Calu3 (cell line): ENCODE data around the gene KLC1. TPM values are rescaled to one million over a fixed set of nuclear protein-coding genes. Genes with fewer than 3 reads are reported as not detected.

Experiments used
- BruUV-seq: library from RNA; stranded (reverse); fragments of 400-500 nt; replicated peaks from 2 replicates; lab custom pipeline; 2021; lab: Mats Ljungman, UMichigan
- CTCF ChIA-PET: fragments of 300-600 bp; sonication (Branson Sonifier 250); formaldehyde crosslinking; loops from one replicate; lab custom pipeline; 2022; ENCODE audit warnings: antibody characterized with exemption; lab: Charles Lee
- DNase-seq: peaks from one replicate; pipeline ENCODE4 v3.0.0; 2022
- H3K27ac Mint-ChIP-seq: one replicate; pipeline ENCODE4 v1.8.0; 2022; ENCODE audit warnings: mixed read lengths; ENCODE audit not compliant: unreplicated experiment
- H3K27me3 Mint-ChIP-seq: one replicate; pipeline ENCODE4 v1.8.0; 2022; ENCODE audit warnings: mixed read lengths; ENCODE audit not compliant: unreplicated experiment
- H3K36me3 Mint-ChIP-seq: one replicate; pipeline ENCODE4 v1.8.0; 2022; ENCODE audit warnings: mild to moderate bottlenecking, moderate library complexity, mixed read lengths; ENCODE audit not compliant: insufficient read depth, unreplicated experiment
- H3K4me1 Mint-ChIP-seq: one replicate; pipeline ENCODE4 v1.8.0; 2022; ENCODE audit warnings: mild to moderate bottlenecking, low read depth, mixed read lengths; ENCODE audit not compliant: unreplicated experiment
- H3K4me3 Mint-ChIP-seq: one replicate; pipeline ENCODE4 v1.8.0; 2022; ENCODE audit warnings: mild to moderate bottlenecking, low read depth, moderate library complexity, mixed read lengths; ENCODE audit not compliant: unreplicated experiment
- H3K9me3 Mint-ChIP-seq: one replicate; pipeline ENCODE4 v1.8.0; 2022; ENCODE audit warnings: low read depth, mixed read lengths; ENCODE audit not compliant: unreplicated experiment
- CTCF ChIP-seq: fragments of 200-600 bp; IDR thresholded peaks from one replicate; pipeline ENCODE4 v1.8.0; 2022; ENCODE audit warnings: antibody characterized with exemption; ENCODE audit not compliant: unreplicated experiment
- intact Hi-C: fragments of 100-400 bp; cut with micrococcal nuclease; formaldehyde crosslinking; loops from one replicate; pipeline ENCODE4 v1.10.0; 2022; ENCODE audit not compliant: unreplicated experiment
- total RNA-seq: library from RNA; stranded (reverse); gene quantifications from 2 replicates; pipeline ENCODE4 v1.2.3, GENCODE V29; 2022

Gene KLC1
- total RNA-seq, 1 experiment from 2014 or later, result 124 TPM

- Mint-ChIP-seq H3K4me3 (no peak overlapping the region), H3K27me3 (no peaks in the 10 kb centered on the region), H3K36me3 (peaks cover 5% of the 10 kb centered on the region), H3K27ac (no peak overlapping the region), H3K4me1 (no peaks in the 10 kb centered on the region), H3K9me3 (no peaks in the 10 kb centered on the region)
- DNase-seq, result no peak
- no TSS peak for BruUV-seq
- CTCF ChIA-PET, result interaction anchor here (0.6 kb wide), 1 partner anchor 710 kb away, joined by 4 read pairs; no protein-coding TSS in a partner anchor
- intact Hi-C loops, result no loop called here
- no peak for TF ChIP-seq CTCF
Measured at GRCh38 chr14:103746701-103747100, 117.7 kb downstream of the KLC1 start.

- DNase-seq, result no peak
- peaks cover 9% of the 10 kb centered on the region for H3K36me3 Mint-ChIP-seq
- intact Hi-C loops, result no loop called here
- no peak overlapping the region for H3K4me3 Mint-ChIP-seq
- no peaks in the 10 kb centered on the region for H3K27me3 Mint-ChIP-seq
- H3K9me3 Mint-ChIP-seq, result no peaks in the 10 kb centered on the region
- no peak overlapping the region for H3K27ac Mint-ChIP-seq
- no TSS peak for BruUV-seq
- TF ChIP-seq CTCF, result no peak
- no peaks in the 10 kb centered on the region for H3K4me1 Mint-ChIP-seq
- CTCF ChIA-PET, result no interaction called here
Measured at GRCh38 chr14:103748534-103748857, 119.5 kb downstream of the KLC1 start.

- Mint-ChIP-seq H3K27ac (no peak overlapping the region), H3K9me3 (no peaks in the 10 kb centered on the region), H3K27me3 (no peaks in the 10 kb centered on the region), H3K4me1 (no peaks in the 10 kb centered on the region), H3K4me3 (no peak overlapping the region), H3K36me3 (peaks cover 9% of the 10 kb centered on the region)
- CTCF ChIA-PET, result no interaction called here
- DNase-seq, result no peak
- intact Hi-C loops, result no loop called here
- no TSS peak for BruUV-seq
- TF ChIP-seq CTCF, result no peak
Measured at GRCh38 chr14:103749452-103749851, 120.4 kb downstream of the KLC1 start.

GRCh38 chr14:103749860-103750259 is 120.8 kb downstream of the KLC1 start:
- intact Hi-C loops, result no loop called here
- no peak overlapping the region for H3K4me3 Mint-ChIP-seq
- H3K4me1 Mint-ChIP-seq, result no peaks in the 10 kb centered on the region
- H3K9me3 Mint-ChIP-seq, result no peaks in the 10 kb centered on the region
- H3K36me3 Mint-ChIP-seq, result peaks cover 9% of the 10 kb centered on the region
- no peak for DNase-seq
- no peak for TF ChIP-seq CTCF
- H3K27ac Mint-ChIP-seq, result no peak overlapping the region
- BruUV-seq, result no TSS peak
- no peaks in the 10 kb centered on the region for H3K27me3 Mint-ChIP-seq
- CTCF ChIA-PET, result no interaction called here

Other genes starting within 250 kb of the KLC1 start
- gene MARK3, start 243.8 kb upstream of the KLC1 start, total RNA-seq, result 76.0 and 79.5 TPM in 2 replicates
- gene CKB, start 106.4 kb upstream of the KLC1 start, total RNA-seq, result 27.0 and 28.2 TPM in 2 replicates
- gene TRMT61A, start 100.0 kb upstream of the KLC1 start, total RNA-seq, result 25.9 and 28.0 TPM in 2 replicates
- 36.5 and 38.4 TPM in 2 replicates for gene BAG5, start 66.6 kb upstream of the KLC1 start, total RNA-seq
- 29.1 and 37.2 TPM in 2 replicates for gene COA8, start 66.3 kb upstream of the KLC1 start, total RNA-seq
- 48.6 and 52.9 TPM in 2 replicates for gene XRCC3, start 86.2 kb downstream of the KLC1 start, total RNA-seq
- gene ZFYVE21, start 86.6 kb downstream of the KLC1 start, total RNA-seq, result 45.7 and 48.8 TPM in 2 replicates
- 23.2 and 27.7 TPM in 2 replicates for gene PPP1R13B, start 218.4 kb downstream of the KLC1 start, total RNA-seq